Skin epidermis (tissue), 12 donors: ENCODE results near the gene OSBP2.

Source experiments
- H3K27ac ChIP-seq, 21 experiments: fragments of 200-600 bp; sonication (generic) in 11 of 21; one replicate each; pipeline ENCODE4 v1.5.0; 2020; ENCODE audit warnings: mild to moderate bottlenecking in 3 of 21, inconsistent platforms in 2 of 21, moderate library complexity in 2 of 21
- H3K4me3 ChIP-seq, 7 experiments: fragments of 200-600 bp; sonication (generic) in 2 of 7; one replicate each; pipeline ENCODE4 v1.5.0; 2020; ENCODE audit warnings: inconsistent platforms in 2 of 7, mild to moderate bottlenecking in 2 of 7, moderate library complexity in 1 of 7

The OSBP2 gene

GRCh38 chr22:30694640-30695350, at the start of gene OSBP2:
Gene OSBP2 (plus strand): TSS chr22:30694874. CDS start chr22:30694910, 36 bp downstream.
- H3K4me3 ChIP-seq, result peak within 1 kb of the TSS; percentile 47 to 71 (median 54)
- H3K27ac ChIP-seq, result peak within 1 kb of the TSS in 12 of 21 experiments; percentile 1 to 72 (median 44)

- H3K27ac ChIP-seq, result no peak overlapping the region
- no peak overlapping the region for H3K4me3 ChIP-seq
Measured at GRCh38 chr22:30646518-30647160, 48.0 kb upstream of the OSBP2 start.

- H3K27ac ChIP-seq, result no peak overlapping the region
- no peak overlapping the region for H3K4me3 ChIP-seq
Measured at GRCh38 chr22:30647536-30647935, 47.1 kb upstream of the OSBP2 start.

- H3K4me3 ChIP-seq, result no peak overlapping the region
Measured at GRCh38 chr22:30648825-30649224, 45.8 kb upstream of the OSBP2 start.

GRCh38 chr22:30649430-30650007, 45.2 kb upstream of the OSBP2 start:
- Histone ChIP-seq H3K27ac (peak overlapping the region in 16 of 21 experiments; percentile 1 to 78 (median 48)), H3K4me3 (no peak overlapping the region)

More at GRCh38 chr22:30648825-30649224, 45.8 kb upstream of the OSBP2 start:
- H3K27ac ChIP-seq, result peak overlapping the region in 16 of 21 experiments; percentile 1 to 78 (median 48)

- Histone ChIP-seq H3K27ac (peak overlapping the region in 5 of 21 experiments; percentile 23 to 41 (median 39)), H3K4me3 (no peak overlapping the region)
Measured at GRCh38 chr22:30650508-30651116, 44.1 kb upstream of the OSBP2 start.

GRCh38 chr22:30652852-30653251, 41.8 kb upstream of the OSBP2 start:
- no peak overlapping the region for H3K27ac ChIP-seq

GRCh38 chr22:30654361-30654760, 40.3 kb upstream of the OSBP2 start:
- Histone ChIP-seq H3K4me3 (no peak overlapping the region), H3K27ac (no peak overlapping the region)

More at GRCh38 chr22:30652852-30653251, 41.8 kb upstream of the OSBP2 start:
- no peak overlapping the region for H3K4me3 ChIP-seq

GRCh38 chr22:30655532-30655931, 39.1 kb upstream of the OSBP2 start:
- Histone ChIP-seq H3K4me3 (no peak overlapping the region), H3K27ac (no peak overlapping the region)

GRCh38 chr22:30662040-30662439, 32.6 kb upstream of the OSBP2 start:
- Histone ChIP-seq H3K4me3 (no peak overlapping the region), H3K27ac (no peak overlapping the region)

GRCh38 chr22:30664798-30665197, 29.9 kb upstream of the OSBP2 start:
- no peak overlapping the region for H3K27ac ChIP-seq
- H3K4me3 ChIP-seq, result no peak overlapping the region

- no peak overlapping the region for H3K27ac ChIP-seq
Measured at GRCh38 chr22:30665266-30665665, 29.4 kb upstream of the OSBP2 start.

GRCh38 chr22:30665786-30666185, 28.9 kb upstream of the OSBP2 start:
- Histone ChIP-seq H3K4me3 (no peak overlapping the region), H3K27ac (peak overlapping the region in 1 of 21 experiments; percentile 20)

More at GRCh38 chr22:30665266-30665665, 29.4 kb upstream of the OSBP2 start:
- no peak overlapping the region for H3K4me3 ChIP-seq

- H3K27ac ChIP-seq, result peak overlapping the region; percentile 30 to 82 (median 72)
Measured at GRCh38 chr22:30667107-30667493, 27.6 kb upstream of the OSBP2 start.

GRCh38 chr22:30667494-30668385, 26.9 kb upstream of the OSBP2 start, which contains the start of gene DUSP18:
Gene DUSP18 (minus strand): TSS chr22:30667875. CDS start chr22:30664003, 3,872 bp downstream.
- Histone ChIP-seq H3K27ac (peak within 1 kb of the TSS; percentile 30 to 82 (median 72)), H3K4me3 (peak within 1 kb of the TSS; percentile 59 to 90 (median 73))

More at GRCh38 chr22:30667107-30667493, 27.6 kb upstream of the OSBP2 start:
- peak overlapping the region; percentile 59 to 90 (median 73) for H3K4me3 ChIP-seq

- Histone ChIP-seq H3K27ac (peak overlapping the region in 15 of 21 experiments; percentile 20 to 82 (median 73)), H3K4me3 (peak overlapping the region; percentile 59 to 90 (median 73))
Measured at GRCh38 chr22:30668386-30668710, 26.3 kb upstream of the OSBP2 start.

- Histone ChIP-seq H3K4me3 (no peak overlapping the region), H3K27ac (no peak overlapping the region)
Measured at GRCh38 chr22:30671071-30671470, 23.6 kb upstream of the OSBP2 start.

- H3K4me3 ChIP-seq, result no peak overlapping the region
- no peak overlapping the region for H3K27ac ChIP-seq
Measured at GRCh38 chr22:30673136-30673535, 21.5 kb upstream of the OSBP2 start.

GRCh38 chr22:30674482-30674881, 20.2 kb upstream of the OSBP2 start:
- Histone ChIP-seq H3K27ac (no peak overlapping the region), H3K4me3 (no peak overlapping the region)
